Smooth muscle cell (in vitro differentiated cells): ENCODE results near the gene SNX17. TPM values are rescaled to one million over a fixed set of nuclear protein-coding genes. Genes with fewer than 3 reads are reported as not detected.

Experiments used
- DNase-seq: peaks from one replicate; lab custom pipeline; 2025; ENCODE audit not compliant: unreplicated experiment; lab: John Stamatoyannopoulos, UW
- H2AFZ ChIP-seq: fragments of 200-600 bp; sonication (generic); 2 replicates; pipeline ENCODE4 v1.6.0; 2016; ENCODE audit warnings: antibody characterized with exemption, low read depth, mild to moderate bottlenecking
- H3F3A ChIP-seq: fragments of 200-600 bp; sonication (generic); 2 replicates; pipeline ENCODE4 v1.6.0; 2017; ENCODE audit warnings: antibody characterized with exemption, low read depth
- H3K27ac ChIP-seq: fragments of 200-600 bp; sonication (generic); 2 replicates; pipeline ENCODE4 v1.5.1; 2016; ENCODE audit warnings: low read depth, mild to moderate bottlenecking
- H3K27me3 ChIP-seq: fragments of 200-600 bp; sonication (generic); 2 replicates; pipeline ENCODE4 v1.6.1; 2016; ENCODE audit warnings: low read depth, mild to moderate bottlenecking
- H3K36me3 ChIP-seq: fragments of 200-600 bp; sonication (generic); 2 replicates; pipeline ENCODE4 v1.5.1; 2016; ENCODE audit warnings: low read depth
- H3K4me1 ChIP-seq: fragments of 200-600 bp; sonication (generic); 2 replicates; pipeline ENCODE4 v1.5.1; 2016; ENCODE audit warnings: low read depth
- H3K4me2 ChIP-seq: fragments of 200-600 bp; sonication (generic); 2 replicates; pipeline ENCODE4 v1.6.0; 2016; ENCODE audit warnings: mild to moderate bottlenecking
- H3K4me3 ChIP-seq: fragments of 200-600 bp; sonication (generic); 2 replicates; pipeline ENCODE4 v1.5.1; 2016; ENCODE audit warnings: mild to moderate bottlenecking
- H3K79me2 ChIP-seq: fragments of 200-600 bp; sonication (generic); 2 replicates; pipeline ENCODE4 v1.6.0; 2016; ENCODE audit warnings: low read depth, mild to moderate bottlenecking
- H3K9ac ChIP-seq: fragments of 200-600 bp; sonication (generic); 2 replicates; pipeline ENCODE4 v1.6.0; 2016; ENCODE audit warnings: low read depth
- H3K9me3 ChIP-seq: fragments of 200-600 bp; sonication (generic); replicated peaks from 2 replicates; pipeline ENCODE4 v1.5.1; 2016; ENCODE audit warnings: low read depth
- H4K20me1 ChIP-seq: fragments of 200-600 bp; sonication (generic); 2 replicates; pipeline ENCODE4 v1.6.0; 2016; ENCODE audit warnings: low read depth
- CTCF ChIP-seq: fragments of 200-600 bp; sonication (generic); IDR thresholded peaks from 2 replicates; pipeline ENCODE4 v1.5.1; 2017; ENCODE audit warnings: borderline replicate concordance, mild to moderate bottlenecking, antibody characterized with exemption; ENCODE audit not compliant: insufficient read depth, poor library complexity, severe bottlenecking
- WGBS: methylation state at CpG from one replicate; pipeline ENCODE4 v1.1.7; 2016; ENCODE audit warnings: low lambda C conversion rate; 5-methylcytosine and 5-hydroxymethylcytosine counted together
- polyA plus RNA-seq: library from polyadenylated mRNA; unstranded; fragments of >200 nt; fragmentation: Nextera tagmentation; extraction: Ambion mirVana; gene quantifications from 2 replicates; pipeline ENCODE4 v1.2.1, GENCODE V29; 2016
- total RNA-seq: library from RNA; depleted of rRNA; stranded (reverse); fragments of >200 nt; gene quantifications from 2 replicates; pipeline ENCODE4 v1.2.3, GENCODE V29; 2014

The SNX17 gene
- total and polyA plus RNA-seq, 2 experiments from 2014 or later: 84.5 to 155 TPM

- Histone ChIP-seq H3K79me2 (peaks cover 46% of the 10 kb centered on the region), H3K36me3 (no peaks in the 10 kb centered on the region), H2AFZ (peak within 1 kb of the TSS; percentile 99), H4K20me1 (peaks cover 27% of the 10 kb centered on the region), H3F3A (no peaks in the 10 kb centered on the region), H3K9ac (peak within 1 kb of the TSS; percentile 90), H3K27me3 (no peaks in the 10 kb centered on the region), H3K9me3 (no peaks in the 10 kb centered on the region), H3K4me2 (peak within 1 kb of the TSS; percentile 85), H3K4me3 (peak within 1 kb of the TSS; percentile 99), H3K27ac (peak within 1 kb of the TSS; percentile 68), H3K4me1 (peaks cover 11% of the 10 kb centered on the region)
- peak; percentile 71 for DNase-seq
- no peak for TF ChIP-seq CTCF
- WGBS: 2% methylated on average over 81 of the region's 82 CpGs
These were observed 39.1 kb downstream of the SNX17 start, which contains the start of gene PPM1G for GRCh38 chr2:27409321-27410073. TSS of gene PPM1G (minus strand) at chr2:27409591. CDS start at chr2:27409422, 169 bp downstream.

GRCh38 chr2:27412419-27413152 is 42.2 kb downstream of the SNX17 start:
- no peaks in the 10 kb centered on the region for H3K36me3 ChIP-seq
- no peaks in the 10 kb centered on the region for H3K9me3 ChIP-seq
- no peak overlapping the region for H3K27ac ChIP-seq
- H3K4me2 ChIP-seq: no peak overlapping the region
- no peaks in the 10 kb centered on the region for H3K27me3 ChIP-seq
- peaks cover 11% of the 10 kb centered on the region for H3K4me1 ChIP-seq
- no peak overlapping the region for H3K4me3 ChIP-seq
- no peak for TF ChIP-seq CTCF
- WGBS: 89% methylated on average over 9 of the region's 9 CpGs
- H3F3A ChIP-seq: no peaks in the 10 kb centered on the region
- no peak for DNase-seq
- no peak overlapping the region for H3K9ac ChIP-seq
- H4K20me1 ChIP-seq: peaks cover 9% of the 10 kb centered on the region
- peaks cover 18% of the 10 kb centered on the region for H3K79me2 ChIP-seq
- no peak overlapping the region for H2AFZ ChIP-seq

- H3K9me3 ChIP-seq: no peaks in the 10 kb centered on the region
- DNase-seq: no peak
- WGBS: 94% methylated on average over 6 of the region's 6 CpGs
- H3K27me3 ChIP-seq: no peaks in the 10 kb centered on the region
- no peak overlapping the region for H2AFZ ChIP-seq
- no peaks in the 10 kb centered on the region for H3K79me2 ChIP-seq
- no peak overlapping the region for H3K9ac ChIP-seq
- H3F3A ChIP-seq: no peaks in the 10 kb centered on the region
- no peak overlapping the region for H3K27ac ChIP-seq
- H3K4me2 ChIP-seq: no peak overlapping the region
- TF ChIP-seq CTCF: no peak
- no peaks in the 10 kb centered on the region for H4K20me1 ChIP-seq
- no peak overlapping the region for H3K4me3 ChIP-seq
- no peaks in the 10 kb centered on the region for H3K36me3 ChIP-seq
- H3K4me1 ChIP-seq: no peaks in the 10 kb centered on the region
These were observed 45.7 kb downstream of the SNX17 start for GRCh38 chr2:27416151-27416550.
